Measurements from ENCODE around the gene THSD4. TPM values are rescaled to one million over a fixed set of nuclear protein-coding genes. Genes with fewer than 3 reads are reported as not detected.
A peak's percentile ranks its signal among the peaks of the same experiment; 100 is the strongest.

The THSD4 gene
- total and polyA plus RNA-seq, 2 of the 8 experiments (the other 6 are each of a cell fraction or from before 2014, with no cell fraction given) = 2.5 to 6.2 TPM

- ChIA-PET POLR2A (ENCODE audit: partially characterized antibody) (no interaction called here), CTCF (ENCODE audit: partially characterized antibody) (interaction anchor here (0.6 to 5.6 kb wide), 9 partner anchors 13 to 351 kb away, joined by 3 to 67 read pairs (median 5); no protein-coding TSS in a partner anchor)
- no peak overlapping the region for H3K27ac ChIP-seq (ENCODE audit: low read depth, low read length)
- no peak overlapping the region; the same call in 1 of the 2 replicates for H2BK12ac ChIP-seq (ENCODE audit: low read depth, low read length)
- no peaks in the 10 kb centered on the region for H3K79me1 ChIP-seq (ENCODE audit: low read depth, low read length)
- H4K8ac ChIP-seq (ENCODE audit: extremely low read depth, insufficient read depth, low read length) = no peak overlapping the region
- no peaks in the 10 kb centered on the region for H3K9me3 ChIP-seq (ENCODE audit: insufficient read depth in 2 of 2, low read depth in 1 of 2, low read length in 1 of 2)
- no peaks in the 10 kb centered on the region for H3K27me3 ChIP-seq (replicated peaks in 1 of 4; ENCODE audit: control insufficient read depth in 3 of 4, extremely low read depth in 1 of 4, insufficient read depth in 3 of 4, low read length in 3 of 4)
- no peak overlapping the region for H3K4ac ChIP-seq (replicated peaks; ENCODE audit: insufficient read length, low read depth, low read length)
- peaks cover 4% of the 10 kb centered on the region; the same call in 1 of the 2 replicates for H3K23me2 ChIP-seq (ENCODE audit: low read depth, low read length)
- H3K36me3 ChIP-seq (ENCODE audit: control insufficient read depth in 2 of 4, insufficient read depth in 4 of 4, low read length in 3 of 4) = no peaks in the 10 kb centered on the region
- H2AFZ ChIP-seq (ENCODE audit: low read length) = no peak overlapping the region
- no peak overlapping the region for H3K14ac ChIP-seq (ENCODE audit: insufficient read length)
- no peak overlapping the region for H3K9ac ChIP-seq (replicated peaks in 1 of 4; ENCODE audit: extremely low read depth in 1 of 4, low read depth in 3 of 4, low read length in 3 of 4)
- H3K79me2 ChIP-seq (ENCODE audit: control insufficient read depth in 1 of 2, insufficient read depth in 2 of 2, low read length in 2 of 2) = no peaks in the 10 kb centered on the region
- H3K56ac ChIP-seq (replicated peaks; ENCODE audit: insufficient read length, low read depth, low read length) = no peak overlapping the region
- no peak overlapping the region for H2AK5ac ChIP-seq (ENCODE audit: low read depth, low read length)
- H4K5ac ChIP-seq (ENCODE audit: insufficient read length, low read depth, low read length) = no peak overlapping the region
- H4K91ac ChIP-seq (replicated peaks; ENCODE audit: insufficient read length, low read length) = no peak overlapping the region
- no peaks in the 10 kb centered on the region for H4K20me1 ChIP-seq (replicated peaks in 1 of 2; ENCODE audit: control insufficient read depth in 1 of 2, insufficient read depth in 2 of 2, low read length in 2 of 2)
- H2BK20ac ChIP-seq (ENCODE audit: low read length) = no peak overlapping the region
- H3K4me1 ChIP-seq (replicated peaks in 1 of 4; ENCODE audit: control insufficient read depth in 3 of 4, insufficient read depth in 4 of 4, low read length in 3 of 4) = peaks cover 12 to 27% (median 21%) of the 10 kb centered on the region in 4 experiments
- TF ChIP-seq TBP (IDR thresholded peaks at IDR 0.05; ENCODE audit: low read depth, low read length) = no peak
- no peak for TF ChIP-seq NRF1 (IDR thresholded peaks at IDR 0.05; ENCODE audit: low read depth, low read length)
- no peak for TF ChIP-seq TEAD4 (IDR thresholded peaks at IDR 0.05; ENCODE audit: low read depth, low read length)
- no peak for TF ChIP-seq CEBPB (IDR thresholded peaks at IDR 0.05; ENCODE audit: low read depth, low read length)
- TF ChIP-seq SRF (IDR thresholded peaks at IDR 0.05; ENCODE audit: low read depth, low read length) = no peak
- no peak for TF ChIP-seq RAD21 (IDR thresholded peaks at IDR 0.05 in 1 of 2, conservative IDR thresholded peaks at IDR 0.05 in 1 of 2; ENCODE audit: low read depth in 2 of 2, low read length in 2 of 2)
- TF ChIP-seq, protein P1, sequence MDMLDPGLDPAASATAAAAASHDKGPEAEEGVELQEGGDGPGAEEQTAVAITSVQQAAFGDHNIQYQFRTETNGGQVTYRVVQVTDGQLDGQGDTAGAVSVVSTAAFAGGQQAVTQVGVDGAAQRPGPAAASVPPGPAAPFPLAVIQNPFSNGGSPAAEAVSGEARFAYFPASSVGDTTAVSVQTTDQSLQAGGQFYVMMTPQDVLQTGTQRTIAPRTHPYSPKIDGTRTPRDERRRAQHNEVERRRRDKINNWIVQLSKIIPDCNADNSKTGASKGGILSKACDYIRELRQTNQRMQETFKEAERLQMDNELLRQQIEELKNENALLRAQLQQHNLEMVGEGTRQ (IDR thresholded peaks at IDR 0.05; ENCODE audit: low read length) = no peak
- no peak overlapping the region for H3K23ac ChIP-seq (ENCODE audit: insufficient read length)
- no peak overlapping the region for H2BK120ac ChIP-seq (replicated peaks; ENCODE audit: low read depth, low read length)
- no peak for DNase-seq (ENCODE audit: low read depth in 1 of 2, low spot score in 2 of 2)
- 0 out of 2 replicates have a peak overlapping the region, but pooled peaks have one; percentile 46 for H2BK15ac ChIP-seq (ENCODE audit: low read length)
- no peak overlapping the region for H3K4me2 ChIP-seq (ENCODE audit: insufficient read depth in 1 of 2, low read depth in 2 of 2, low read length in 2 of 2)
- H2BK5ac ChIP-seq (ENCODE audit: low read depth, low read length) = peak overlapping the region; percentile 28; the same call in 1 of the 2 replicates
- H3K4me3 ChIP-seq (ENCODE audit: extremely low read depth in 1 of 4, insufficient read depth in 2 of 4, low read depth in 3 of 4, low read length in 4 of 4) = no peak overlapping the region
- no peak overlapping the region for H3K18ac ChIP-seq (ENCODE audit: extremely low read depth, low read length)
- FAIRE-seq = no peak
- WGBS, 2 experiments (ENCODE audit: extremely low coverage in 1 of 2, insufficient coverage in 1 of 2, insufficient read length in 1 of 2, insufficient replicate concordance in 2 of 2, low coverage in 1 of 2, low lambda C conversion rate in 2 of 2, missing lambda C conversion rate in 1 of 2) = 96% methylated on average over 6 of the region's 6 CpGs; no CpG with 5 or more reads in 1 of the 2 experiments
Measured at GRCh38 chr15:71804695-71805470, 689.6 kb downstream of the THSD4 start.

Data from H1 (cell line).